ENCODE measurements around the gene CEACAM1. TPM values are rescaled to one million over a fixed set of nuclear protein-coding genes. Genes with fewer than 3 reads are reported as not detected.
A peak's percentile ranks its signal among the peaks of the same experiment; 100 is the strongest.
"Not testable (repeated sequence)": the region's sequence is repeated elsewhere in the genome, so short reads cannot be mapped to it uniquely, and the experiment has no call there.

CEACAM1 gene
- total and polyA plus RNA-seq, 3 experiments from 2014 or later: 0.15 to 0.78 (median 0.46) TPM

DNA sequence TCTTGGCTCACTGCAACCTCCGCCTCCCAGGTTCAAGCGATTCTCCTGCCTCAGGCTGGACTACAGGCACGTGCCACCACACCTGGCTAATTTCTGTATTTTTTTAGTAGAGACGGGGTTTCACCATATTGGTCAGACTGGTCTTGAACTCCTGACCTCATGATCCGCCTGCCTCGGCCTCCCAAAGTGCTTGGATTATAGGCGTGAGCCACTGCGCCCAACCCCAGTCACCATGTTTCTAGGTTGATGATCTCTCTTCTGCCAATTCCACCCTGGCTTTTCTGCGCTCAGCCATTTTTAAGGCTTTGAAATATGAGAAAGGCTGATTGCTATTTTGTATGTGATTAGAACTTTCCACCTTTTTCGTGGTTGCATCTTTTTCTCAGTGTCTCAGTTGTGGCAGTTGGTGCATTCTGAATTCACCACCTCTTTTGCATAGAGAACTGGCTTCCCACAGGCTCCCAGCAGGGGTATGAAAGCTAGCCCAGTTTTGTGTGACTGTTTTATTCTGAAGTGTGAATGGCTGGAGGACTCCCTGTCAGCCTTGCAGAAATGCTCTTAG, 15.5 kb downstream of the CEACAM1 start:
- Histone ChIP-seq H3K4me3 (ENCODE audit: low read length) (no peak overlapping the region), H3K27ac (ENCODE audit: low read depth, low read length) (no peak overlapping the region), H3K36me3 (ENCODE audit: insufficient read depth, low read length) (no peaks in the 10 kb centered on the region), H3K4me1 (ENCODE audit: insufficient read depth, low read length) (no peaks in the 10 kb centered on the region), H3K27me3 (ENCODE audit: insufficient read depth, low read length, poor library complexity, severe bottlenecking) (no peaks in the 10 kb centered on the region), H3K9me3 (ENCODE audit: low read length) (no peaks in the 10 kb centered on the region)
- peak overlapping the region in 1 of 8 donors; percentile 79 for H3K27ac Mint-ChIP-seq
- H3K9me3 Mint-ChIP-seq: no peaks in the 10 kb centered on the region
- ChIA-PET CTCF (no interaction called here), POLR2A (no interaction called here)
- no peaks in the 10 kb centered on the region for H3K27me3 Mint-ChIP-seq
- peak overlapping the region in 1 of 7 donors; percentile 59 for H3K4me3 Mint-ChIP-seq
- H3K4me1 Mint-ChIP-seq: peaks cover 4 to 17% (median 5%) of the 10 kb centered on the region in 3 donors
- no peak for DNase-seq
- peaks cover 1 to 3% (median 3%) of the 10 kb centered on the region in 3 donors for H3K36me3 Mint-ChIP-seq

- H3K4me3 ChIP-seq (ENCODE audit: low read length): no peak overlapping the region
- H3K27ac ChIP-seq (ENCODE audit: low read depth, low read length): no peak overlapping the region
- H3K9me3 ChIP-seq (ENCODE audit: low read length): no peaks in the 10 kb centered on the region
- ChIA-PET CTCF (no interaction called here), POLR2A (no interaction called here)
- no peaks in the 10 kb centered on the region for H3K4me1 ChIP-seq (ENCODE audit: insufficient read depth, low read length)
- no peak for DNase-seq
- Mint-ChIP-seq H3K9me3 (no peaks in the 10 kb centered on the region), H3K27ac (peak overlapping the region in 1 of 8 donors; percentile 79), H3K4me3 (no peak overlapping the region), H3K4me1 (peaks cover 4 to 17% (median 5%) of the 10 kb centered on the region in 3 donors), H3K36me3 (peaks cover 1 to 3% (median 3%) of the 10 kb centered on the region in 3 donors), H3K27me3 (no peaks in the 10 kb centered on the region)
- H3K36me3 ChIP-seq (ENCODE audit: insufficient read depth, low read length): no peaks in the 10 kb centered on the region
- no peaks in the 10 kb centered on the region for H3K27me3 ChIP-seq (ENCODE audit: insufficient read depth, low read length, poor library complexity, severe bottlenecking)
Observed at GRCh38 chr19:42512130-42512636, 16.1 kb downstream of the CEACAM1 start.

DNA sequence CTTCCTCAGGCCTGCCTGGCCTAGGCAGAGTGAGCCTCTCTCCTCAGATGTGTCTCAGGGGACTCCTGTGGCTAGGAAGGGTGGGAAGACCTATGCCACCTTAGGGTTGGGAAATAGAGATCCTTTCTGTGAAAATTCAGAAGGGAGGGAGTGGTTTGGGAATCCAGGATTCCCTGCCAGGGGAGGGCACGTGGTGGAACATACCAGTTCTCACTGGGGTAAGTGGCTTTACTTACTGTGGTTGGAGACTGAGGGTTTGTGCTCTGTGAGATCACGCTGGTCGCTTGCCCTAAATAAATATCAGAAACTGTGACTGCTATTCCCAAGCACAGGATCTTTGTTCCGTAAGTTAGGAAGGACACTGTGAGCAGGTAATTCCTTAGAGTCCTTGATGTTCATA, 16.9 kb downstream of the CEACAM1 start:
- Mint-ChIP-seq H3K36me3 (peaks cover 1 to 3% (median 3%) of the 10 kb centered on the region in 3 donors), H3K9me3 (no peaks in the 10 kb centered on the region), H3K27ac (no peak overlapping the region), H3K27me3 (no peaks in the 10 kb centered on the region), H3K4me1 (peaks cover 4 to 17% (median 5%) of the 10 kb centered on the region in 3 donors), H3K4me3 (no peak overlapping the region)
- Histone ChIP-seq H3K4me1 (ENCODE audit: insufficient read depth, low read length) (no peaks in the 10 kb centered on the region), H3K9me3 (ENCODE audit: low read length) (no peaks in the 10 kb centered on the region), H3K27me3 (ENCODE audit: insufficient read depth, low read length, poor library complexity, severe bottlenecking) (no peaks in the 10 kb centered on the region), H3K4me3 (ENCODE audit: low read length) (no peak overlapping the region), H3K36me3 (ENCODE audit: insufficient read depth, low read length) (no peaks in the 10 kb centered on the region), H3K27ac (ENCODE audit: low read depth, low read length) (no peak overlapping the region)
- ChIA-PET POLR2A (no interaction called here), CTCF (no interaction called here)
- no peak for DNase-seq

GRCh38 chr19:42508892-42509444, 19.3 kb downstream of the CEACAM1 start:
- Mint-ChIP-seq H3K9me3 (no peaks in the 10 kb centered on the region), H3K27me3 (peaks cover 2 to 3% of the 10 kb centered on the region in 2 donors), H3K27ac (peak overlapping the region in 1 of 8 donors; percentile 56), H3K36me3 (peaks cover 1 to 6% (median 3%) of the 10 kb centered on the region in 3 donors), H3K4me1 (peaks cover 4 to 17% (median 5%) of the 10 kb centered on the region in 3 donors), H3K4me3 (no peak overlapping the region)
- DNase-seq: no peak
- Histone ChIP-seq H3K4me1 (ENCODE audit: insufficient read depth, low read length) (no peaks in the 10 kb centered on the region), H3K4me3 (ENCODE audit: low read length) (no peak overlapping the region), H3K36me3 (ENCODE audit: insufficient read depth, low read length) (no peaks in the 10 kb centered on the region), H3K27ac (ENCODE audit: low read depth, low read length) (no peak overlapping the region), H3K27me3 (ENCODE audit: insufficient read depth, low read length, poor library complexity, severe bottlenecking) (no peaks in the 10 kb centered on the region), H3K9me3 (ENCODE audit: low read length) (no peaks in the 10 kb centered on the region)
- POLR2A ChIA-PET: no interaction called here
- CTCF ChIA-PET: interaction anchor here (1.2 kb wide), 1 partner anchor 59 kb away, joined by 3 read pairs; no protein-coding TSS in a partner anchor

GRCh38 chr19:42505066-42505465, 23.2 kb downstream of the CEACAM1 start:
- Mint-ChIP-seq H3K27ac (no peak overlapping the region), H3K36me3 (peaks cover 0 to 3% (median 0%) of the 10 kb centered on the region in 3 donors), H3K27me3 (peaks cover 3% of the 10 kb centered on the region in 2 donors), H3K9me3 (no peaks in the 10 kb centered on the region), H3K4me1 (no peaks in the 10 kb centered on the region), H3K4me3 (no peak overlapping the region)
- Histone ChIP-seq H3K27me3 (ENCODE audit: insufficient read depth, low read length, poor library complexity, severe bottlenecking) (no peaks in the 10 kb centered on the region), H3K27ac (ENCODE audit: low read depth, low read length) (no peak overlapping the region), H3K36me3 (ENCODE audit: insufficient read depth, low read length) (no peaks in the 10 kb centered on the region), H3K4me1 (ENCODE audit: insufficient read depth, low read length) (no peaks in the 10 kb centered on the region), H3K4me3 (ENCODE audit: low read length) (no peak overlapping the region), H3K9me3 (ENCODE audit: low read length) (no peaks in the 10 kb centered on the region)
- POLR2A ChIA-PET: no interaction called here
- CTCF ChIA-PET: no interaction called here
- DNase-seq: no peak

DNA sequence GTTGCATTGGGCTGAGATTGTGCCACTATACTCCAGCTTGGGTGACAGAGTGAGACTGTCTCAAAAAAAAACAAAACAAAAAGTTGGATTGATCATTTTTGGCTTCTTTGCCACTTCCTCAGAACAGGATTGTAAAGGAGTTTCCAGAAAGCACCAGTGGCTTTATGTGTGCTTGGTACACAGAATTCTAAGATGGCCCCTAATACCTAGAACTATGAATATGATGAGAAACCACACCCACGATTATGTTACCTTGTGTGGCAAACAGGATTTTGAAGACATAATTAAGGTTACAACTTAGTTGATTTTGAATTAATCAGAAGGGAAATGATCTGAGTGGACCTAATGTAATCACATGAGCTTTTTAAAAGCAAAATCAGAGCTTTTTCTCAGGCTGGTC, 26.5 kb downstream of the CEACAM1 start:
- POLR2A ChIA-PET: no interaction called here
- H3K4me1 Mint-ChIP-seq: no peaks in the 10 kb centered on the region

DNA sequence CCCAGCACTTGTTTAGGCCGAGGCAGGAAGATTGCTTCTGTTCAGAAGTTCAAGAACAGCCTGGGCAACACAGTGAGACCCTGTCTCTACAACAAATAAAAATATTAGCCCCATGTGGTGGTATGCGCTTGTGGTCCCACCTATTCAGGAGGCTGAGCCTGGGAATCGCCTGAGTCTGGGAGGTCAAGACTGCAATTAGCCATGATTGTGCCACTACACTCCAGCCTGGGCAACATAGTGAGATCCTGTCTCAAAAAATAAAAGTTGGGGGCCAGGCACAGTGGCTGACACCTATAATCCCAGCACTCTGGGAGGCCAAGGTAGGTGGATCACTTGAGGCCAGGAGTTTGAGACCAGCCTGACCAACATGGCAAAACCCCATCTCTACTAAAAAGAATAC, 27.0 kb downstream of the CEACAM1 start:
- CTCF ChIA-PET: not testable (repeated sequence)

More for the DNA sequence above, 26.5 kb downstream of the CEACAM1 start:
- H3K4me1 ChIP-seq (ENCODE audit: insufficient read depth, low read length): no peaks in the 10 kb centered on the region
- no peak overlapping the region for H3K27ac Mint-ChIP-seq
- no peaks in the 10 kb centered on the region for H3K9me3 Mint-ChIP-seq
- H3K27me3 ChIP-seq (ENCODE audit: insufficient read depth, low read length, poor library complexity, severe bottlenecking): no peaks in the 10 kb centered on the region
- no peak overlapping the region for H3K4me3 ChIP-seq (ENCODE audit: low read length)
- H3K36me3 ChIP-seq (ENCODE audit: insufficient read depth, low read length): no peaks in the 10 kb centered on the region
- H3K4me3 Mint-ChIP-seq: no peak overlapping the region
- CTCF ChIA-PET: interaction anchor here (1.3 kb wide), 1 partner anchor 27 kb away, joined by 3 read pairs; no protein-coding TSS in a partner anchor
- no peaks in the 10 kb centered on the region for H3K9me3 ChIP-seq (ENCODE audit: low read length)
- peaks cover 0 to 3% (median 0%) of the 10 kb centered on the region in 3 donors for H3K36me3 Mint-ChIP-seq
- DNase-seq: no peak
- no peak overlapping the region for H3K27ac ChIP-seq (ENCODE audit: low read depth, low read length)
- peaks cover 3 to 4% of the 10 kb centered on the region in 2 donors for H3K27me3 Mint-ChIP-seq

DNA sequence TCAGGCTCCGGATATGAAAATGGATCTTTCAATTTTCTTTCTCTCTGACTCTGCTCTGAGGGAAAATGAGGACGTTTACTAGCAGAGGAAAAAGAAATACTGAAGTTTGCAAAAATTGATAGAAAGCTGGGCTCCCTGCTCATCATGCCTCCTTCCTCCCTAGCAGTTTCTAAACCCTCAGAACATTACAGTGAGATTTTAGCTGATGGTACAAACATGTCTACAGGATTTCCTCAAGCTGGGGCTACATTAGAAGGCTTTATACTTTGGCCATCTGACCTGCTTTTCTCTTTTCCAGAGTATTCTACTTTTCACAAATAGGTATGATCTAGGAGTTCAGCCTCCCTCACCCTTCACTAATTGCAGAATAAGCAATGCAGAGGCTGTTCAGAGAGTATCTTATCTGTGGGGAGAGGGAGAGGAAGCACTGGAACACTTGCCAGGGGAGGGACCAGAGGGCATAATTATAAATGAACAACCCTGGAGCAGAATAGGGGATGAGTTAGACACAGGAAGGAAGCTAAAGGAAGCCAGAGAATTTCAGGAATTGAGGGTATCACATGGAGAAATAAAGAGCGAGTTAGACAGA, 30.0 kb downstream of the CEACAM1 start:
- Histone ChIP-seq H3K4me1 (ENCODE audit: insufficient read depth, low read length) (no peaks in the 10 kb centered on the region), H3K4me3 (ENCODE audit: low read length) (no peak overlapping the region), H3K27ac (ENCODE audit: low read depth, low read length) (no peak overlapping the region), H3K36me3 (ENCODE audit: insufficient read depth, low read length) (no peaks in the 10 kb centered on the region), H3K27me3 (ENCODE audit: insufficient read depth, low read length, poor library complexity, severe bottlenecking) (no peaks in the 10 kb centered on the region), H3K9me3 (ENCODE audit: low read length) (no peaks in the 10 kb centered on the region)
- ChIA-PET POLR2A (no interaction called here), CTCF (no interaction called here)
- Mint-ChIP-seq H3K27me3 (peaks cover 0 to 2% of the 10 kb centered on the region in 2 donors), H3K36me3 (no peaks in the 10 kb centered on the region), H3K4me3 (no peak overlapping the region), H3K4me1 (no peaks in the 10 kb centered on the region), H3K9me3 (no peaks in the 10 kb centered on the region), H3K27ac (no peak overlapping the region)
- no peak for DNase-seq

More for the DNA sequence above, 27.0 kb downstream of the CEACAM1 start:
- POLR2A ChIA-PET; H3K27me3 ChIP-seq (ENCODE audit: insufficient read depth, low read length, poor library complexity, severe bottlenecking); H3K36me3 ChIP-seq (ENCODE audit: insufficient read depth, low read length); H3K4me3 Mint-ChIP-seq; H3K4me1 Mint-ChIP-seq; H3K9me3 Mint-ChIP-seq; H3K4me1 ChIP-seq (ENCODE audit: insufficient read depth, low read length); H3K27ac Mint-ChIP-seq; H3K4me3 ChIP-seq (ENCODE audit: low read length); H3K36me3 Mint-ChIP-seq; H3K27me3 Mint-ChIP-seq; DNase-seq; H3K9me3 ChIP-seq (ENCODE audit: low read length); H3K27ac ChIP-seq (ENCODE audit: low read depth, low read length): not testable (repeated sequence)

Measured in CD8-positive, alpha-beta memory T cell (primary cell).